Endodermal cell (in vitro differentiated cells): Measurements from ENCODE around the gene EXOC3L4. TPM values are rescaled to one million over a fixed set of nuclear protein-coding genes. Genes with fewer than 3 reads are reported as not detected.

Experiments used
- DNase-seq: peaks from one replicate; pipeline ENCODE4 v3.0.0-alpha.2; 2017
- H3K27ac ChIP-seq: 2 replicates; pipeline ENCODE4 v1.5.1; 2013; ENCODE audit warnings: mild to moderate bottlenecking, low read depth, low read length, moderate library complexity
- H3K27me3 ChIP-seq: 2 replicates; pipeline ENCODE4 v1.6.1; 2013; ENCODE audit warnings: mild to moderate bottlenecking, low read length, moderate library complexity; ENCODE audit not compliant: insufficient read depth, control insufficient read depth, poor library complexity, severe bottlenecking
- H3K36me3 ChIP-seq: 2 replicates; pipeline ENCODE4 v1.7.0; 2013; ENCODE audit warnings: mild to moderate bottlenecking, low read length, moderate library complexity; ENCODE audit not compliant: control insufficient read depth, insufficient read depth
- H3K4me1 ChIP-seq: one replicate; pipeline ENCODE4 v1.7.0; 2013; ENCODE audit warnings: low read length; ENCODE audit not compliant: control insufficient read depth, insufficient read depth
- H3K4me3 ChIP-seq: 2 replicates; pipeline ENCODE4 v1.5.1; 2013; ENCODE audit warnings: mild to moderate bottlenecking, low read length, moderate library complexity
- H3K9ac ChIP-seq: 2 replicates; pipeline ENCODE4 v1.6.1; 2013; ENCODE audit warnings: mild to moderate bottlenecking, low read length, moderate library complexity; ENCODE audit not compliant: poor library complexity, severe bottlenecking; ENCODE audit errors: extremely low read depth
- H3K9me3 ChIP-seq: 2 replicates; pipeline ENCODE4 v1.6.1; 2013; ENCODE audit warnings: mild to moderate bottlenecking, low read length, moderate library complexity; ENCODE audit not compliant: control insufficient read depth
- H3K27ac Mint-ChIP-seq: 2 replicates; pipeline ENCODE4 v1.8.0; 2020; ENCODE audit warnings: mixed read lengths
- H3K27me3 Mint-ChIP-seq: 2 replicates; pipeline ENCODE4 v1.8.0; 2021; ENCODE audit warnings: mild to moderate bottlenecking, mixed read lengths; ENCODE audit not compliant: insufficient read depth
- H3K36me3 Mint-ChIP-seq: 2 replicates; pipeline ENCODE4 v1.8.0; 2020; ENCODE audit warnings: low read depth, mixed read lengths
- H3K4me1 Mint-ChIP-seq: 2 replicates; pipeline ENCODE4 v1.8.0; 2020; ENCODE audit warnings: mixed read lengths
- H3K4me3 Mint-ChIP-seq: 2 replicates; pipeline ENCODE4 v1.8.0; 2020; ENCODE audit warnings: mild to moderate bottlenecking, moderate library complexity, mixed read lengths
- H3K9me3 Mint-ChIP-seq: 2 replicates; pipeline ENCODE4 v1.8.0; 2020; ENCODE audit warnings: mild to moderate bottlenecking, mixed read lengths
- WGBS, 2 experiments: methylation state at CpG; one replicate each; pipeline versions ENCODE4 v1.1.5 to v1.1.7; 2013; ENCODE audit warnings: missing lambda C conversion rate in 2 of 2, mixed read lengths in 1 of 2; ENCODE audit not compliant: insufficient coverage in 1 of 2, insufficient read length in 1 of 2; 5-methylcytosine and 5-hydroxymethylcytosine counted together
- total RNA-seq, 2 donors: library from RNA; stranded (reverse); fragmentation: NEBNext Ultra II Directional in 1 of 2; extraction: Animal tissue kit (Norgen Biotek cat#: 25700) in 1 of 2; gene quantifications; 2 replicates in 1 of 2; 3 replicates in 1 of 2; pipeline ENCODE4 v1.2.1, GENCODE V29; 2021
- TF ChIP-seq, protein P1 (sequence below): fragments of 200-600 bp; sonication (generic); conservative IDR thresholded peaks from 2 replicates; pipeline ENCODE4 v1.5.0; 2021; ENCODE audit warnings: antibody characterized with exemption, mild to moderate bottlenecking

Gene EXOC3L4
- total RNA-seq, 2 donors from 2014 or later: 2.5 to 3.6 TPM

DNA sequence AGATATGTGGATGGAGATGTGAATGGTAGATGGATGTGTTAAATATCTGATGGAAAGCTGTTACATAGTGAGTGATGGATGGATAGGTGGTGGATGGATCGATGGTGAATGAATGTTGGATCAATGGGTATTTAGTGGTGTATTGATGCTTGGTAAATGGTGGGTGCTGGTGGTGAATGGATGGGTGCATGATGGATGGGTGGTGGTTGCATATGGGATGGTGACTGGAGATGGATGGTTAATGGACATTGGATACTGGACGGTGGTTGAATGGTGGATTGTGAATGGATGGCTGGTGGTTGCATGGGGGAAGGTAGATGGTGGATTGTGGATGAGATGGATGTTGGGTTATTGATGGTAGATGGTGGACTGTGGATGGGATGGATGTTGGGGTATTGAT lies 12.6 kb upstream of the EXOC3L4 start:
- Mint-ChIP-seq H3K36me3 (no peaks in the 10 kb centered on the region), H3K9me3 (no peaks in the 10 kb centered on the region), H3K4me3 (no peak overlapping the region), H3K27ac (no peak overlapping the region), H3K27me3 (peaks cover 5% of the 10 kb centered on the region), H3K4me1 (no peaks in the 10 kb centered on the region)
- TF ChIP-seq, protein P1, sequence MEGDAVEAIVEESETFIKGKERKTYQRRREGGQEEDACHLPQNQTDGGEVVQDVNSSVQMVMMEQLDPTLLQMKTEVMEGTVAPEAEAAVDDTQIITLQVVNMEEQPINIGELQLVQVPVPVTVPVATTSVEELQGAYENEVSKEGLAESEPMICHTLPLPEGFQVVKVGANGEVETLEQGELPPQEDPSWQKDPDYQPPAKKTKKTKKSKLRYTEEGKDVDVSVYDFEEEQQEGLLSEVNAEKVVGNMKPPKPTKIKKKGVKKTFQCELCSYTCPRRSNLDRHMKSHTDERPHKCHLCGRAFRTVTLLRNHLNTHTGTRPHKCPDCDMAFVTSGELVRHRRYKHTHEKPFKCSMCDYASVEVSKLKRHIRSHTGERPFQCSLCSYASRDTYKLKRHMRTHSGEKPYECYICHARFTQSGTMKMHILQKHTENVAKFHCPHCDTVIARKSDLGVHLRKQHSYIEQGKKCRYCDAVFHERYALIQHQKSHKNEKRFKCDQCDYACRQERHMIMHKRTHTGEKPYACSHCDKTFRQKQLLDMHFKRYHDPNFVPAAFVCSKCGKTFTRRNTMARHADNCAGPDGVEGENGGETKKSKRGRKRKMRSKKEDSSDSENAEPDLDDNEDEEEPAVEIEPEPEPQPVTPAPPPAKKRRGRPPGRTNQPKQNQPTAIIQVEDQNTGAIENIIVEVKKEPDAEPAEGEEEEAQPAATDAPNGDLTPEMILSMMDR: no peak
- H3K36me3 ChIP-seq: no peaks in the 10 kb centered on the region
- H3K9me3 ChIP-seq: no peaks in the 10 kb centered on the region
- no peak overlapping the region for H3K9ac ChIP-seq
- no peaks in the 10 kb centered on the region for H3K4me1 ChIP-seq
- 88 to 95% methylated on average over 1 to 2 of the region's 2 CpGs for WGBS, 2 experiments
- no peak overlapping the region for H3K4me3 ChIP-seq
- H3K27me3 ChIP-seq: peaks cover 62% of the 10 kb centered on the region
- DNase-seq: no peak
- no peak overlapping the region for H3K27ac ChIP-seq

DNA sequence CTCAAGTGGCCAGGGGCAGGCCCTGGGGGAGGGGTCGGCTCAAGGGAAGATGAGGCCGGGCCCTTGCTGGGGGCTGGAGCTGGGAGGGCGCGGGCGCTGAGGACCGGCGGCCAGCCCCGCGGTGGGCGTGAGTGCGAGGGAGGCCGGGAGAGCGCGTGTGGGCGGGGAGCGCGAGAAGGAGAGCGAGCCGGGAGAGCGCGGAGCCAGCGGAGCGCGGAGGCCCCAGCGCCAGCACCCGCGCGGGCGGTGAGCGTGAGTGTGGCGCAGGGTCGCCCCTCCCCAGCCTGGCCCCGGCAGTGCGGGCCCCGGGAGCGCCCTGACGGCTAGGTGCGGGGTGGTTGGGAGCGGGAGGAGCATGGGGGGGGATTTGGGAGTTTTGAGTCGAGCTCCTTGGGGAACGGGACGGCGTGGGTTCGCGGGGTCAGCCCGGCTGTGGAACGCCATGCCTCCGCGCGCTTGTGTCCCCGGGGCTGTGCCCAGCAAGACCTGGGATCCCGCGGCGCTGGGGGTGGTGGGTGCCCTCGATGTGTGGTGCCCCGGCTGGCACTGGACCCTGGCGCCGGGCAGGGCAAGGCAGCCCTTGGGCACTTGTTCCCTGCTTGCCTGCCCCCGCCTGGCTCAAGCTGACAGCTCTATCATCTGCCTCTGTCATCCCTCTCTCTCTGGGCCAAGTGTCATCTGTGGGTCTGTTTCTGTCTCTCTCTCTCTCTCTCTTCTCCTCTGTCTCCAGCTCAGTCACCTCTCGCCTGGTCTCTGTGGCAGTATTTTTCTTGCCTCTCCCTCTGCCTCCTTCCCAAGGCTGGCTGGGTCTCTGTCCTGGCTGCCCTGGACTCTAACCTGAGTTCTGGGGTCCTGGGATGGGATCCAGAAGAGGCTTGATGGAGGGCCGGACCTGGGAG lies 10.3 kb upstream of the EXOC3L4 start, which contains the start of gene LBHD2:
Gene LBHD2, plus strand, starts transcription at position 190 of the 899 bp plus-strand sequence. CDS start 1,803 bp downstream, outside the sequence.
- Mint-ChIP-seq H3K4me1 (no peaks in the 10 kb centered on the region), H3K9me3 (no peaks in the 10 kb centered on the region), H3K27ac (no peak within 1 kb of the TSS), H3K27me3 (peaks cover 2% of the 10 kb centered on the region), H3K4me3 (peak within 1 kb of the TSS; percentile 11), H3K36me3 (no peaks in the 10 kb centered on the region)
- TF ChIP-seq, protein P1: no peak
- DNase-seq: peak; percentile 61
- WGBS, 2 experiments: 23 to 31% methylated on average over 25 to 61 of the region's 61 CpGs
- Histone ChIP-seq H3K4me1 (no peaks in the 10 kb centered on the region), H3K27ac (no peak within 1 kb of the TSS), H3K27me3 (peaks cover 62% of the 10 kb centered on the region), H3K9me3 (no peaks in the 10 kb centered on the region), H3K4me3 (no peak within 1 kb of the TSS), H3K9ac (no peak within 1 kb of the TSS), H3K36me3 (no peaks in the 10 kb centered on the region)

DNA sequence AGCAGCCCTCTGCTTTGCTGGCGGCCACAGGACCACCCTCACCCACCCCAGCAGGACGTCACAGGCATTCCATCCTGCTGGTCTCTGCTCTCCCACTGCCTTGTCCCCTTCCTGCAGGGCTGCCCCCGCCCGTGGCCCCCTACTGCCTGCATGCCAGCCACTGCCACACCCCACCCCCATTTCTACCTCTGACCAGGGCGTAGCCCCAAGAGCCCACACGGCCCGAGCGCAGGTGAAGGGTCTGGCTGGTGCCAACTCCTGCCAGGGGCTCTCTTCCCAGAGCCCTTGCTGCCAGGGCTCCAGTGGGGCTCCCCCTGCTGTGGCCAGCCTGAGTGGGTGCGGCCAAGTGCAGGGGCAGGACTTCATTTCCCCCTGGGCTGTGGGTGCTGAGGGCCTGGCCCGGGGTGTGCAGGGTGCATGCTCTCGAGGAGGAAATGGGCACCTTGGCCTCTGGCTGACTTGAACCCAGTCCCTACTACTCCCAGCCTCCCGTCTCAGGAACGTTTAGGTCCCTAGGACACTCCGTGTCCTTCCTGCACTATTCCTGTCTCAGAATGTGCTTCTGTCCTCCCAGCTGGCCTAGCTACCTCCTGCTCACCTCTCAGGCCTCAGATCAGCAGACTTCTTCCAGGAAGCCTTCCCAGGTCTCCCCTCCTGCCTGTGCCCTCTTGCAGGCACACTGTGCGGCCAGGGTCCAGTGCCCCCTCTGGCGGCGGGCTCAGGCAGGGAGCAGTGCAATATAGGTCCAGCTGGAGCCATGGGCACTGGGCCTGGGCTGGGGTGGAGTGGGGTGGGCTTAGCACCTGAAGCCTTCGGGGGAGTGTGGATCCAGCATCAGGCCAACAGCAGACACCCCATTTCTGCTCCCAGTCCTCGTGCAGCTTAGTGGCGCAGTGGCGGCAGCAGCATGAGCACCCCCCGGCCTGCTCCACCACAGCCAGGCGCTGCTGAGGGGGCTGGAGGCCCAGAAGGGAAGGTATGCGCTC lies 9.1 kb upstream of the EXOC3L4 start:
- no peak overlapping the region for H3K27ac ChIP-seq
- H3K4me3 ChIP-seq: no peak overlapping the region
- TF ChIP-seq, protein P1: peak; percentile 74
- H3K4me1 ChIP-seq: no peaks in the 10 kb centered on the region
- Mint-ChIP-seq H3K27me3 (peaks cover 6% of the 10 kb centered on the region), H3K27ac (no peak overlapping the region), H3K4me1 (no peaks in the 10 kb centered on the region), H3K4me3 (no peak overlapping the region), H3K36me3 (no peaks in the 10 kb centered on the region), H3K9me3 (no peaks in the 10 kb centered on the region)
- no peaks in the 10 kb centered on the region for H3K9me3 ChIP-seq
- H3K36me3 ChIP-seq: no peaks in the 10 kb centered on the region
- 84 to 93% methylated on average over 9 to 24 of the region's 24 CpGs for WGBS, 2 experiments
- H3K9ac ChIP-seq: no peak overlapping the region
- peak; percentile 83 for DNase-seq
- H3K27me3 ChIP-seq: peaks cover 52% of the 10 kb centered on the region
